H7 (cell line): ENCODE data around the gene ARHGEF4. TPM values are rescaled to one million over a fixed set of nuclear protein-coding genes. Genes with fewer than 3 reads are reported as not detected.

ENCODE experiments used
- DNase-seq: peaks from one replicate; pipeline ENCODE4 v3.0.0; 2012
- H3K27me3 ChIP-seq: 2 replicates; pipeline ENCODE4 v1.6.0; 2011; ENCODE audit warnings: mild to moderate bottlenecking, low read length; ENCODE audit not compliant: control insufficient read depth, insufficient read depth
- H3K36me3 ChIP-seq: replicated peaks from 2 replicates; pipeline ENCODE4 v1.5.1; 2011; ENCODE audit warnings: low read length; ENCODE audit not compliant: control insufficient read depth, insufficient read depth
- H3K4me3 ChIP-seq: 2 replicates; pipeline ENCODE4 v1.5.1; 2011; ENCODE audit warnings: low read depth, mild to moderate bottlenecking, control low read depth, low read length, moderate library complexity; ENCODE audit not compliant: insufficient read depth
- total RNA-seq: library from RNA; depleted of rRNA; stranded (reverse); fragments of >200 nt; shearing (Covaris generic); gene quantifications from 2 replicates; pipeline ENCODE4 v1.2.3, GENCODE V29; 2014

The ARHGEF4 gene
- total RNA-seq, 1 experiment from 2014 or later: 15.6 TPM

DNA sequence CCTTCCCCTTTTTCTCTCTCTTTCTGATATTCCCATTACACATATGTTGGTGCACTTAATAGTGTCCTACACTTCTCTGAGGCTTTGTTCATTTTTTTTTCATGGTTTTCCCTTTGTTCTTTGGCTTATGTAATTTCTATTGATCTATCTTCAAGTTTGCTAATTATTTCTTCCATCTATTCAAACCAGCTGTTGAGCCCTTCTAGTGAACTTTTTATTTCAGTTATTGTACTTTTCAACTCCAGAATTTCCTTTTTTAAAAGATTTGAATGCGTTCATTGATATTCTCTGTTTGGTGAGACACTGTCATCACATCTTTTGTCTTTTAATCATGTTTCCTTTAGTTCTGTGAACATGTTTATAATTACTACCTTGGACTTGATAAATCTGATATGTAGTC, 118.2 kb downstream of the ARHGEF4 start:
- H3K36me3 ChIP-seq: no peaks in the 10 kb centered on the region
- H3K27me3 ChIP-seq: no peaks in the 10 kb centered on the region
- no peak overlapping the region for H3K4me3 ChIP-seq
- no peak for DNase-seq

DNA sequence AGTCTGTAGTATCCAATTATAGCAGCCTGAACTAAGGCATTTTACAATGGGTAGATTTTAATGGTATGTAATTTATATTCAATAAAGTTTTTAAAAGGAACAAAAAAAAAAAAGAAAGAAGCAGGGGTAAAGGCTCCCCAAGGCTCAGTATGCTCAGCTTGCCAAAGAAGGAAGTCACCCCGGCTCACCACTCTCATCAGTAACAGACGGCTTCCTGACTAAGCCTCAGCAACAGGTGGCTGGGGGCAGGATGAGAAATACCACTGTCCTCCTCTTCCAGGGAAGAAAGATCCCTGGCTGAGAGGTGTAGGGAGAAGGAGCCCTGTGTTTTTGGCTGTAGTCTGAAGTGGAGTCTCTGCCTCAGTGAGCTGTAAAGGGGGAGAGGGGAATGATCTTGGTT, 121.2 kb downstream of the ARHGEF4 start:
- H3K4me3 ChIP-seq: no peak overlapping the region
- peak; percentile 39 for DNase-seq
- H3K27me3 ChIP-seq: peaks cover 13% of the 10 kb centered on the region
- no peaks in the 10 kb centered on the region for H3K36me3 ChIP-seq

DNA sequence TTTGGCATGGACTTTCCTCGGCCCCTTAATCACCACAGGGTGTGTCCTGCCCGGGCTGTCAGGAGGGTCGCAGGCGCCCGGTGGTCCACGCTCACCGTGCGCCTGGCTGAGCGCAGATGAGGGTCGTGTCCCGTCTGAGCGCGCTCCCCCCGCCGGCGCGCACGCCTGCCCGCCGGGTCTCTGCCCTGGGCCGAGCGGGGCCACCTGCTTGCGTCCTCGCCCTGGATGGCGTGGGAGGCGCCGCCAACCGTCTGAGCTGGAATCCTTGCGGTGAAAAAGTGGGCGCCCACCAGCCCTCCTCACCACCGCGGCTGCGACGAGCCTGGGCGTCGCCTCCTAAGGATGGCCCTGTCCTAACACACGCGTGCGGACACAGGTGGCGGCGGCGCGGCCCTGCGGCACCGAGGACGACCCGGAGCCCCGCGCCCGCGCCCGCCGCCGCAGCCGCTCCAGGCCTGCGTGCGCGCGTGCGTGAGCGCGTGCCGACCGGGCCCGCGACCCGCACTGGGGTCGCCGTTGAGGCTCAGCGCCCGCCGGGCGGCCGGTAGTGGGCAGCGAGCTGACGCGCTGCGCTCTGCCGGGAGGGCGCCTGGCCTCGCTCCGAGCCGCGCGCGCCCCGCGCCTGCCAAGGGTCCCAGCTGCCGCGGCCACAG, 126.6 kb downstream of the ARHGEF4 start:
- peaks cover 34% of the 10 kb centered on the region for H3K27me3 ChIP-seq

DNA sequence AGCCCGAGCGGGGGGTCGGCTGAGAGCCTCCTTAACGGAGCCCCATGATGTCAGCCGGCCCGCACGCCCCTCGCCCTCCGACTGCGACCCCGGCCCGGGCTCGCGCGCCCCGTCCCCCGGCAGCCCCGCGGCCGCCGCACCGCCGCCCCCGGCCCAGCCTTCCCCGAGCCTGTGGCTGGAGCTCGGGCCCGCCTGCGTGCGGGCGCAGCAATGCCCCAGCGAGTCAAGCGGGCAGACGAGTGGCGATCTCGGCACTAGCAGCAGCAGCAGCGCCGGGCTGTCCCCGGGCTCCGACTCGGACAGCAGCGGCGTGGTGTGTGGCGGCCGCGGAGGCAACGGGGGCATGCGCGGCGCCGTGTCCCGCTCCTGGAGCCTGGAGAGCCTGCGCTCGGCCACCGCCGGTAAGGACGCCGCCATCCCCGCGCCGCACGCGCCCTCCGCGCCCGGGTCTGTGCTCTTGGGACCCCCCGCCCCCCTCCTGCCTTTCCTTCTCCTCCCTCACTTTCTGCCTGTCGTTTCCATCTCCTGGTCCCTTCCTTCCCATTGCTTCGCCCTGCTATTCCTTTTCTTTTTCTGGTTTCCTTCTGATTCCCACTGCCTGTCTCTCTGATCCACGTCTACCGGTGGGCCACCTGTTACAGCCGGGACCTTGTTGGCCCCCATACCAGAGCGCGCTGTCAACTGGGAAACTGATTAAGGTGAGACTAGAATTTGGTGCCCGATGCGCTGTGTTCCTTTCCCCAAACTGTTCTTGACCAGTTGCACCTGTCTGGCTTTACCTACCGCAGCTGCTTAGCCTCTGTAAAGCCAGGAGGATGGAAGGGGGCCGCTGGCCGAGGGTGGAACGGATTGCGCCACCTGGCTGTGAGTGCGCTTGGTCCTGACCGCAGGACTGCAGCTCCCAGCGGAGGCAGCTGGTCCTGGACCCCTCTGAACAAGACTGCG, 127.4 kb downstream of the ARHGEF4 start:
- peaks cover 34% of the 10 kb centered on the region for H3K27me3 ChIP-seq
- H3K36me3 ChIP-seq: no peaks in the 10 kb centered on the region
- DNase-seq: peak; percentile 92
- H3K4me3 ChIP-seq: peak overlapping the region; percentile 44

More for the DNA sequence above, 126.6 kb downstream of the ARHGEF4 start:
- H3K36me3 ChIP-seq: no peaks in the 10 kb centered on the region
- peak; percentile 74 for DNase-seq
- peak overlapping the region; percentile 44 for H3K4me3 ChIP-seq

DNA sequence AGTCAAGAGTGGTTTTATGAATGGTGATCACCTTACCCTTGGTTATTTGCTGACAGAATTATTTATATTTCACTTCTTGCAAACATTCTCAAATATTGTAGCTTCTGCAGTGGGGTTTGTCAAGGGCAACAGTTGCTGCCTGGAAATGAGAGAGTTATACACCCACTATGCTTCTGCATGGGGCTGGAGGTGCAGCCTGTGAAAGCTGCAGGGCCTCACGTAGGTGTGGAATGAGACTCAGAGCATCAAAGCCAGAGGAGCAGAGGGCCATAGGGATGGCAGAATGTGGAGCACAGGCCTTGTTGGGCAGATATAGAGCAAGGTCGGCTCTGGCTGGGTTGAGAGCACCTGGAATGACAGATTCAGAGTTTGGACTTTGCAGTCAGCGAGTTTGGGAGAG, 128.2 kb downstream of the ARHGEF4 start:
- peaks cover 34% of the 10 kb centered on the region for H3K27me3 ChIP-seq
- H3K4me3 ChIP-seq: no peak overlapping the region
- no peak for DNase-seq
- no peaks in the 10 kb centered on the region for H3K36me3 ChIP-seq

DNA sequence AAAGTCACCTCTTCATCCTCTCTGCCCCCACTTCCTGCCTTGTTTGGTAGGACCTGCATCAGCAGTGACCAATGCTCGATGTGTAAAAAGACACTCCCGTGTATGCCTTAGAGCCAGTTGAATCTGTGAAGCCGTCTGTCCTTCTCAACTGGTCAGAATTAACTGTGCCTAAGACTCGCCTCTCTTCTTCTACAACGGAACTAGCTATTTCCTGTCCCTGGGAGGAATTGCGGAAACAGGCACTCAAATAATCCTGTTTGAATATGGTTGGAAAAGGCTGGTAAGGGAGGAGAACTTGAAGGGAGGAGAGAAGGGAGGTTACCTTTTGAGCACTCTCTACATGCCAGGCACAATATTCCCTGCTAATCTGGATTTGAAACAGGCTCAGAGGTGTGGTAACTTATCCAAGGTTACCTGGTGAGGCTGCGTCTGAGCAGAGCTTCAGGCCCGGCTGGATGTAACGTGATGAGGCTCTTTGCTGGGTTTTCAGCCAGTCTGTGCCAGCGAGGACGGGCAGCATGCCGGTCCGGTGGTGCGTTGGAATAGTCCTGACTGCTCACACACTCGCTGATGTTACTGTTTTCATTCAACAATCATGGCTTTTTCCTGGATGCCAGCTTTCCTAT, 129.5 kb downstream of the ARHGEF4 start:
- Histone ChIP-seq H3K4me3 (no peak overlapping the region; the same call in 1 of the 2 replicates), H3K27me3 (peaks cover 33% of the 10 kb centered on the region)

DNA sequence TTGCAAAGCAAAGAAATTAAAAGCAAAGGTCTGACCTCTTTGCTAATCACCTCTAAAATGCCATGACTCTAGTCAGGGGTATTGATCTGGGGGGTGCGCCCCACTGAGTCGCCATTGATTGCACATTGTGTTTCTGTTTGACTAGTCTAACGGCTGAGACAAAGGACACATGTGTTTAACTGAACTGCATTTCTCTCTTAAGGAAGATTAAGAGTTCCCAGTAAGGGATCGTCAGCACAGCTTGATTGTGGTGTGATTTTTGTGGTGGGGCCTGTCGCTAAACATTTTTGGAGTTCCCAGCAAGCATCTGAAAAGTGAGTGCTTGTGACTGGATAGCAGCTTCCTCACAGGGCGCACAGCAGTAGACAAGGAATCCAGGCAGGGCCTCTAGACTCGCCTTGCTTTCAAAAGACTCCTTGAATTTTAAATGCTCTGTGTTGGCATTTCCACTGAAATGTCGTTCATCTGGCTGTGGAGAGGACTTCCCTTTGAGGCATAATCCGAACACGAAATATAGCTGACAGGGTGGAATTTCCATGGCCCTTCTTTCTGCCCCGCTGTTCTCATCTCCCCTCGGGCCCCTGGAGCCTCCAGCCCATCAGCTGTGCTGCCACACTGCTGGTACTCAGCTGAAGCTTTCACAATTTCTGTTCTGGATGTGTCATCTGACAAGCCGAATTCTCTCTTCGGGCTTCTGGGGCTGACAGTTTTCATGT, 130.2 kb downstream of the ARHGEF4 start:
- peak; percentile 50 for DNase-seq
- Histone ChIP-seq H3K4me3 (no peak overlapping the region), H3K27me3 (peaks cover 30% of the 10 kb centered on the region)

More for the DNA sequence above, 129.5 kb downstream of the ARHGEF4 start:
- peak; percentile 43 for DNase-seq
- H3K36me3 ChIP-seq: no peaks in the 10 kb centered on the region

DNA sequence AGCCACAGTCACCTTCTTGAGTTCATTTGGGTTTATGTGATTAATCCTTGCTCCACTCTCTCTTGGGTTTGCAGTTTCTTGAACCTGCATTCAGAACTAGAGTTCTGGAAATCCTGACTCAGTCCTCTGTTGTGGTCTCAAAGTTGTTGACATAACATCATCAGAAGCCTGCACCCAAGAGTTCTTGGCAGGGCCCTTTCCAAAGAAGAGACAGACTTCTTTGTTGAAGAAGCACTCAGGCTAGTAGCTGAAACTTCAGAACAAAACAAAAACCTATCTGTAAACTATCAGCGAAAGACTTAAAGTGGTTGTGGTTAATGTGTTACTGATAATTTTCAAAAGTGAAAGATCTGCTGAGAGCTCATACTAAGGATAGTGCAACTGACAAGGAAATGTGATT, 135.7 kb downstream of the ARHGEF4 start:
- no peak overlapping the region for H3K4me3 ChIP-seq
- H3K27me3 ChIP-seq: no peaks in the 10 kb centered on the region
- no peak for DNase-seq
- H3K36me3 ChIP-seq: no peaks in the 10 kb centered on the region

More for the DNA sequence above, 130.2 kb downstream of the ARHGEF4 start:
- no peaks in the 10 kb centered on the region for H3K36me3 ChIP-seq

DNA sequence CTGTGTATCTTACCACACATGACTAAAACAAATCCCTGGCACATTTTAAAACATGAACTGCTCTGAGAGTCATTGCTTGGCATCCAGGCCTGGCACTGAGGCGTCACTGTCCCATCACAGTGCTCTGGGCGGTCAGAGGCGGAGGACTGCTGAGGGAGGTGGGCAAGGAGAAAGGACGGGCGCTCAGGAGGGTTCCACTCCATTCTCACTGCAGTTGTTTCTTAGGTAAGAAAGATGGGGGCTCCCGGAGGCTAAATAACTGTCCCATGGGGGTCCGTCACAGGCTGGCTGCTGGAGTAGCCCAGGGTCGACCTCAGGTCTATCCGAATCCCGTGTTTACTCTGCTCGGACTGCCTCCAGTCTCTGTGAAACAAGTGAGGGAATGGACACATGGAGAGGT, 139.0 kb downstream of the ARHGEF4 start:
- Histone ChIP-seq H3K4me3 (no peak overlapping the region), H3K27me3 (no peaks in the 10 kb centered on the region), H3K36me3 (no peaks in the 10 kb centered on the region)
- no peak for DNase-seq

DNA sequence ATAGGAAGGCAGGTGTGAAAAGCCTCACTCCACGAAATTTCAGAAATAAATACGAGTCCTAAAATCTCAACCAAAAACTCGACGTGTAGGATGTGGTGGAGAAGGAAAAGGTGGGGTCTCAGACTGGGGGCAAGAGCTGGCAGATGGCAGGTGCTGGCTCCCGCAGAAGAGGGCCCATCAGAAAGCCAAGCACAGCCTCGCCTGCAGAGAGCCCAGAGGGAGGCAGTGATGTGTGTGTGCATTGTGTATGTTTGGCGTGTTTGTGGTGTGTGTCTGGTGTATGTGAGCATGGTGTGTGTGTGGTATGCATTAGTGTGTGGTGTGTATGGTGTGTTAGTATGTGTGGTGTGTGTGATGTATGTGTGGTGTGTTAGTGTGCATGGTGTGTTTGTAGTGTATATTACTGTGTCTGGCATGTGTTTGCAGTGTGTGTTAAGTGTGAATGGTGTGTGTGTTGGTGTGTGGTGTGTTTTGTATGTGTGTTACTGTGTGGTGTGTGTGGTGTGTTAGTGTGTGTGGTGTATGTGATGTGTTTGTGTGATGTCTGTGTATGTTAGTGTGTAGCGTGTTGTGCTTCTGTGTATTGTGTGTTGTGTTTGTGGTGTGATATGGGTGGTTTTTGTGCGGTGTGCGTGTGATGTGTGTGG, 140.0 kb downstream of the ARHGEF4 start:
- Histone ChIP-seq H3K36me3 (no peaks in the 10 kb centered on the region), H3K27me3 (no peaks in the 10 kb centered on the region), H3K4me3 (no peak overlapping the region)
- DNase-seq: no peak

DNA sequence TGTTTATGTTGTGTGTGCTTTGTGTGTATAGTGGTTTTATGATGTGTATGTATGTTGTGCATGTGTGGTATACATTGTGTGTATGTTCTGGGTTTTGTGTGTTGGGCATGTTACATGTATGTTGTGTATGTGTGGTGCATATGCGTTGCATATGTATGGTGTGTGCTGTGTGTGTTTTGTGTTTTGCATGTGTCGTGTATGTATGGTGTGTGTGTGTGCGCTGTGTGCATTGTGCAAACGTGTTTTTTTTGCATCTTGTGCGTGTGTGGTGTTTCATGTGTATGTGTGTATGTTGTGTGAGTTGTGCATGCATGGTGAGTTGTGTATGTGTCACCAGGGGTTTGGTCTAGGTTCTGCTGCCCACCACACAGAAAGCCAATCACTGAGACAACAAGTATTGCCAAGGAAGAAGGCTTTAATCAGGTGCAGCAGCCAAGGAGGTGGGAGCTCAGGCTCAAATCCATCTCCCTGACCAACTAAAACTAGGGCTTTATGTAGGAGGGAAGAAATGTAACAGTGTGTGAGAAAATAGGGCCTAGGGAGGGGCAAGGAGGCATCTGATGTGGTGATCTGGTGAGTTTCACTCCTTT, 140.8 kb downstream of the ARHGEF4 start:
- H3K36me3 ChIP-seq: no peaks in the 10 kb centered on the region
- H3K27me3 ChIP-seq: no peaks in the 10 kb centered on the region
- H3K4me3 ChIP-seq: no peak overlapping the region
- no peak for DNase-seq

DNA sequence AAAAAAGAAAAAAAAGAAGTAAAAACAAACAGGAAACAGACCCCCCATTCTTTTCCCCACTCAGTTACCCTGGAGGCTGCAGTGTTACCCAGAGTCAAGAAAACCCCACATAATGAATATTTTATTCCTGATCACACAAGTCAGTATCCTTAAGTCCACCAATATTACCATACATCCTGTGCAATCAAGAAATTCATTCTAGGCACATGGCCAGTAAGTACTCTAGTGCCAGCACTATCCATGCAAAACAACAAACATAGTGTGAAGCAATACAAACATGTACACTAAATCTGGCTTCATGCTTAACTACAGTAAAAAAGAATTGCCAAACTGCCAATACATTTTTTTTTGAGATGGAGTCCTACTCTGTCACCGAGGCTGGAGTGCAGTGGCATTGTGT, 145.0 kb downstream of the ARHGEF4 start:
- Histone ChIP-seq H3K4me3 (no peak overlapping the region), H3K27me3 (no peaks in the 10 kb centered on the region), H3K36me3 (no peaks in the 10 kb centered on the region)
- no peak for DNase-seq

DNA sequence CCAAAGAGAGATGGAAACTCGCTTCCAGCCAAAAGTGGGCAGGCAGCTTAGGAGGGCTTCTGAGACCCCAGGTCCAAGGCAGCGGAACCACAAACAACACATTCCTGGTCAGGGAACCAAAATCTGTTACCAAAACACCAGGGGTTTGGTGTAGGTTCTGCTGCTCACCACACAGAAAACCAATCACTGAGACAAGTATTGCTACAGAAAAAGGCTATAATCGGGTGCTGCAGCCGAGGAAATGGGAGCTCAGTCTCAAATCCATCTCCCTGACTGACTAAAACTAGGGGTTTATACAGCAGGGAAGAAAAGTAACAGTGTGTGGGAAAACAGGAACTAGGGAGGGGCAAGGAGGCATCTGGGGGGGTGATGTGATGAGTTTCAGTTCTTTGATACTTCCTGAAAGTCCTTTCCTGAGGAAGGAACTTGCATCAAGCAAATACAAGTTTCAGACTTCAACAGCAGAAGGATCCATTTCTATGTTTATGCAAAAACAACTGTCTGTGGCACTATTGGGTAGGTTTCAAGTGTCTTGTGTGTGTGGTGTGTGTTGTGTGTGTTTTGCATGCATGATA, 148.6 kb downstream of the ARHGEF4 start:
- H3K4me3 ChIP-seq: no peak overlapping the region
- DNase-seq: no peak
- no peaks in the 10 kb centered on the region for H3K27me3 ChIP-seq
- H3K36me3 ChIP-seq: no peaks in the 10 kb centered on the region
